Mesodermal cell (in vitro differentiated cells): Measurements from ENCODE around the gene CIP2A.

Experiments used
- H3K27ac ChIP-seq: 2 replicates; pipeline ENCODE4 v1.7.0; 2013; ENCODE audit warnings: mild to moderate bottlenecking, low read depth, low read length, moderate library complexity; ENCODE audit not compliant: severe bottlenecking
- H3K36me3 ChIP-seq: 2 replicates; pipeline ENCODE4 v1.7.1; 2013; ENCODE audit warnings: mild to moderate bottlenecking, low read length, moderate library complexity; ENCODE audit not compliant: control insufficient read depth, insufficient read depth
- H3K4me1 ChIP-seq: one replicate; pipeline ENCODE4 v1.7.1; 2013; ENCODE audit warnings: mild to moderate bottlenecking, low read length; ENCODE audit not compliant: insufficient read depth, control insufficient read depth, poor library complexity, severe bottlenecking
- H3K4me3 ChIP-seq: 2 replicates; pipeline ENCODE4 v1.7.0; 2013; ENCODE audit warnings: low read length, control low read depth, mild to moderate bottlenecking; ENCODE audit not compliant: insufficient read depth, poor library complexity, severe bottlenecking; ENCODE audit errors: extremely low read depth
- H3K9me3 ChIP-seq: 2 replicates; pipeline ENCODE4 v1.7.1; 2013; ENCODE audit warnings: mild to moderate bottlenecking, low read length, moderate library complexity; ENCODE audit not compliant: control insufficient read depth
- WGBS, 2 experiments: methylation state at CpG; one replicate each; pipeline ENCODE4 v1.1.5; 2013; ENCODE audit warnings: missing lambda C conversion rate in 2 of 2; ENCODE audit not compliant: insufficient coverage in 2 of 2; 5-methylcytosine and 5-hydroxymethylcytosine counted together

CIP2A gene

GRCh38 chr3:108528459-108529252, 60.6 kb downstream of the CIP2A start:
- Histone ChIP-seq H3K4me1 (no peaks in the 10 kb centered on the region), H3K27ac (no peak overlapping the region), H3K9me3 (no peaks in the 10 kb centered on the region), H3K4me3 (no peak overlapping the region), H3K36me3 (no peaks in the 10 kb centered on the region)
- 83% methylated on average over 1 of the region's 3 CpGs; no CpG with 5 or more reads in 1 of the 2 experiments for WGBS, 2 experiments

DNA sequence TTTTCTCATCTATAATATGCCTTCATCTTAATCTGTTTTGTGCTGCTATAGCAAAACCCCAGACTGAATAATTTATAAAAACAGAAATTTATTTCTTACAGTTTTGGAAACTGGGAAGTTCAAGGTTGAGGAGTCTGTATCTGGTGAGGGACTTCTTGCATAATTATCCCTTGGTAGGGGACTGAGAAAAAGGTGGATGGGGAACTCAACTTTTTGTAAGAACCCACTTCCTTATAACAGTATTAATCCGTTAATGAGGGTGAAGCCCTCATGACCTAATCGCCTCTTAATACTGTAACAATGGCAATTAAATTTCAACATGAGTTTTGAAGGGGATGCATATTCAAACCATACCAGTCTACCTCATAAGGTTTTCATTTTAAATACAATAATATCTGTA, 61.4 kb downstream of the CIP2A start:
- no CpG with 5 or more reads among the region's 2 CpGs for WGBS, 2 experiments
- Histone ChIP-seq H3K4me3 (no peak overlapping the region), H3K27ac (no peak overlapping the region), H3K9me3 (no peaks in the 10 kb centered on the region), H3K4me1 (no peaks in the 10 kb centered on the region), H3K36me3 (no peaks in the 10 kb centered on the region)

GRCh38 chr3:108527109-108527508, 62.1 kb downstream of the CIP2A start:
- no peaks in the 10 kb centered on the region for H3K4me1 ChIP-seq
- no peaks in the 10 kb centered on the region for H3K9me3 ChIP-seq
- no peak overlapping the region for H3K4me3 ChIP-seq
- H3K27ac ChIP-seq, result no peak overlapping the region
- H3K36me3 ChIP-seq, result no peaks in the 10 kb centered on the region

- WGBS, 2 experiments, result 86 to 95% methylated on average over 2 of the region's 2 CpGs
- H3K4me1 ChIP-seq, result no peaks in the 10 kb centered on the region
- no peaks in the 10 kb centered on the region for H3K36me3 ChIP-seq
- no peaks in the 10 kb centered on the region for H3K9me3 ChIP-seq
- no peak overlapping the region for H3K4me3 ChIP-seq
- no peak overlapping the region for H3K27ac ChIP-seq
Observed at GRCh38 chr3:108525971-108526370, 63.3 kb downstream of the CIP2A start.

DNA sequence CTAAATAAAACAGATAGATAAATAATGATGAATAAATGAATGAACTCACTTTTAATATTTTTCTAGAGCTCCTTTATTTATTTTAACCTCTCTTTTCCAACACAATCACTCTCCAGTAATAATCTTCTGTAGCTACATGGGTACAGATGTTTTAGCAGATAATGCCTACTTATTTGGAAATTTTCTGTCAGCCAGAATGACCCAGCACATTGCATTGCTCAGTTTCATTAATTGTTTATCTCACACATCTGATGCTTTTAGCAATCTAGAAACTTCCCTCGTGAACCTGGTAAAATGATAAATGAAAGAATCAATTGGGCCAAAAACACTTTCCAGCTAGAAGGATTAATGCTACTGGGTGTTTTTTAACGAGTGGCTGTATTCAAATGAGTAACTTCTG, 64.0 kb downstream of the CIP2A start:
- Histone ChIP-seq H3K36me3 (no peaks in the 10 kb centered on the region), H3K9me3 (no peaks in the 10 kb centered on the region), H3K27ac (no peak overlapping the region), H3K4me1 (no peaks in the 10 kb centered on the region), H3K4me3 (no peak overlapping the region)
- whole genome bisulfite sequencing, 2 experiments, result no CpG with 5 or more reads among the region's 2 CpGs

DNA sequence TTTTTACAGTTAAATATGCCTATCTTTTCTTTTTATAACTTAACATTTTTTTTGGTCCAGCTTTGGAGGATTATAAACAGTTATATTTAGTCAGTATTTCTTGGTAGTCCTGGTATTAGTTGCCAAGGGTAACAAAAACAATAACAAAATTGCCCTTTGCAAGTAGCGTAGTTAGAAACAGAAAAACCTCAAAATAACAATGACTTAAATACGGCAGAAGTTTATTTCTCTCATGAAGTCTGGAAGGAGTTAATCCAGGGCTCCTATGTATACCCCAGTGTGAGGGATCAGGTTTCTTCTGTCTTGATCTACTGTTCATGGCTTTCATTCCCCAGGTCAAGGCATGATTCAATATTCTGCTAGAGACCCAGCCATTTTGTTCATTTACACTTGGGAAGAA, 64.7 kb downstream of the CIP2A start:
- Histone ChIP-seq H3K4me3 (no peak overlapping the region), H3K36me3 (no peaks in the 10 kb centered on the region), H3K4me1 (no peaks in the 10 kb centered on the region), H3K9me3 (no peaks in the 10 kb centered on the region), H3K27ac (no peak overlapping the region)
- WGBS, 2 experiments, result 67 to 88% methylated on average over 1 to 2 of the region's 2 CpGs

- H3K4me1 ChIP-seq, result no peaks in the 10 kb centered on the region
- 71 to 88% methylated on average over 1 of the region's 1 CpG for WGBS, 2 experiments
- no peak overlapping the region for H3K27ac ChIP-seq
- no peaks in the 10 kb centered on the region for H3K9me3 ChIP-seq
- no peaks in the 10 kb centered on the region for H3K36me3 ChIP-seq
- H3K4me3 ChIP-seq, result no peak overlapping the region
Observed at GRCh38 chr3:108518895-108519294, 70.3 kb downstream of the CIP2A start.

DNA sequence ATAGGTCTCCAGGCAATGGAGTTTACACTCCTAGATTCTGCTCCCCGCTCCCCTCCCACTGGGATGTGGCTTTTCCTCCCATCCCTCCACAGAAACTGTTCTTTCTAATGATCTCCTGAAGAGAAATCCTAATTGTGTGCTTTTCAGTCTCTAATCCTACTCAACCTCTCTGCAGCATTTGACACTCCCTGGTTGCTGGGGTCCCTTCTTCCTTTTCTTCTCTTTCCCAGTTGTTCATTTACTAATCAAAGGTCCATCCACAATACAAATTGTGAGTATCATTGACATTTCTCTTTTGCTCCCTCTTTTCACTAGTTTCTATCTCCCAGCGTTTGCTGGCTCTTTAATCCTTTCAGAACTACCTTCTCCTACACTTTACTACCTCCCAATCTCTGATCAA, 72.4 kb downstream of the CIP2A start:
- WGBS, 2 experiments, result 86 to 100% methylated on average over 1 to 2 of the region's 2 CpGs
- Histone ChIP-seq H3K4me1 (no peaks in the 10 kb centered on the region), H3K27ac (no peak overlapping the region), H3K4me3 (no peak overlapping the region), H3K36me3 (no peaks in the 10 kb centered on the region), H3K9me3 (no peaks in the 10 kb centered on the region)

- WGBS, 2 experiments, result 80 to 88% methylated on average over 2 of the region's 3 CpGs
- no peaks in the 10 kb centered on the region for H3K9me3 ChIP-seq
- no peak overlapping the region for H3K4me3 ChIP-seq
- H3K4me1 ChIP-seq, result no peaks in the 10 kb centered on the region
- no peaks in the 10 kb centered on the region for H3K36me3 ChIP-seq
- H3K27ac ChIP-seq, result no peak overlapping the region
Observed at GRCh38 chr3:108513961-108514360, 75.3 kb downstream of the CIP2A start.

GRCh38 chr3:108512671-108513070, 76.6 kb downstream of the CIP2A start:
- Histone ChIP-seq H3K4me1 (no peaks in the 10 kb centered on the region), H3K4me3 (no peak overlapping the region), H3K36me3 (no peaks in the 10 kb centered on the region), H3K9me3 (no peaks in the 10 kb centered on the region), H3K27ac (no peak overlapping the region)
- WGBS, 2 experiments, result 93% methylated on average over 2 of the region's 2 CpGs; no CpG with 5 or more reads in 1 of the 2 experiments

DNA sequence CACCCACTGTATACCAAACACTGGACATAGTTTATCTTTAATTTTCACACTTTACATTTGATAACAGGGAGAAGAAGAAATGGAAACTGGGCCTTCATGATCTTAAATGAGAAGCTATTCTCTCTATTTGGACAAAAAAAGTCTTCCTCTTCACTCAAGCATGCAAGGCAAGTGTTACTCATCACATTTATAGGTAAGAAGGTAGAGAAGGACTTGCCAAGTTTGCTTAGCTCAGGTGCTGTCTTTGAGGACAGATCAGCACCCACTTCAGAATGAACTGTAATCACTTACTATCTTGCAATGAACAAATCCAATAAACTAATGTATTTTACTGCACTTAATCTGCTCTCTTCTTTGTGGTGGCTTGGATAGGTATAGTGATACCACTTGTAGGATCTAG, 77.7 kb downstream of the CIP2A start:
- H3K27ac ChIP-seq, result no peak overlapping the region
- H3K4me1 ChIP-seq, result no peaks in the 10 kb centered on the region
- no peaks in the 10 kb centered on the region for H3K9me3 ChIP-seq
- H3K4me3 ChIP-seq, result no peak overlapping the region
- no peaks in the 10 kb centered on the region for H3K36me3 ChIP-seq
